ENCODE measurements around the gene HK3.

- TF ChIP-seq REST (IDR thresholded peaks at IDR 0.05) (no peak), CTCF (IDR thresholded peaks at IDR 0.05; ENCODE audit: low read depth, low read length, missing input control) (no peak), RAD21 (IDR thresholded peaks at IDR 0.05) (no peak), TAF1 (conservative IDR thresholded peaks at IDR 0.05) (no peak), YY1 (IDR thresholded peaks at IDR 0.05) (no peak), MAX (IDR thresholded peaks at IDR 0.05) (no peak), FOXA1 (IDR thresholded peaks at IDR 0.05) (no peak), JUND (IDR thresholded peaks at IDR 0.05) (no peak), ZBTB33 (IDR thresholded peaks at IDR 0.05) (no peak), SP1 (IDR thresholded peaks at IDR 0.05) (no peak), GABPA (IDR thresholded peaks at IDR 0.05 in 1 of 2, conservative IDR thresholded peaks at IDR 0.05 in 1 of 2) (no peak)
Measured at GRCh38 chr5:176902102-176902814, 3.1 kb upstream of the HK3 start.

All from liver (tissue), 3 donors.